Rectal smooth muscle tissue (tissue), 1 donor: ENCODE results near the gene EXOSC3.
A peak's percentile ranks its signal among the peaks of the same experiment; 100 is the strongest.

Source experiments
- H3K27ac ChIP-seq: one replicate; pipeline ENCODE4 v1.7.0; 2013; ENCODE audit warnings: low read depth, low read length, inconsistent platforms
- H3K27me3 ChIP-seq: one replicate; pipeline ENCODE4 v1.7.0; 2013; ENCODE audit warnings: low read length; ENCODE audit not compliant: control insufficient read depth, insufficient read depth
- H3K36me3 ChIP-seq: one replicate; pipeline ENCODE4 v1.7.0; 2013; ENCODE audit warnings: low read length; ENCODE audit not compliant: control insufficient read depth, insufficient read depth
- H3K4me1 ChIP-seq: one replicate; pipeline ENCODE4 v1.7.0; 2013; ENCODE audit warnings: low read length; ENCODE audit not compliant: control insufficient read depth, insufficient read depth
- H3K4me3 ChIP-seq: one replicate; pipeline ENCODE4 v1.7.0; 2013; ENCODE audit warnings: low read length
- H3K9ac ChIP-seq: one replicate; pipeline ENCODE4 v1.7.0; 2013; ENCODE audit warnings: low read length

EXOSC3 gene

GRCh38 chr9:37800631-37801286 lies 15.9 kb upstream of the EXOSC3 start, which contains the start of gene DCAF10:
TSS of gene DCAF10 (plus strand) at chr9:37800797. CDS start at chr9:37800867, 70 bp downstream.
- no peaks in the 10 kb centered on the region for H3K36me3 ChIP-seq
- no peaks in the 10 kb centered on the region for H3K27me3 ChIP-seq
- peak within 1 kb of the TSS; percentile 86 for H3K27ac ChIP-seq
- peak within 1 kb of the TSS; percentile 98 for H3K4me3 ChIP-seq
- peaks cover 12% of the 10 kb centered on the region for H3K4me1 ChIP-seq
- H3K9ac ChIP-seq: peak within 1 kb of the TSS; percentile 69

- Histone ChIP-seq H3K9ac (no peak overlapping the region), H3K27ac (no peak overlapping the region), H3K4me3 (no peak overlapping the region), H3K4me1 (peaks cover 12% of the 10 kb centered on the region), H3K36me3 (no peaks in the 10 kb centered on the region), H3K27me3 (no peaks in the 10 kb centered on the region)
These were observed 13.8 kb upstream of the EXOSC3 start for GRCh38 chr9:37798677-37799076.

- Histone ChIP-seq H3K4me3 (no peak overlapping the region), H3K36me3 (no peaks in the 10 kb centered on the region), H3K27ac (no peak overlapping the region), H3K4me1 (no peaks in the 10 kb centered on the region), H3K27me3 (no peaks in the 10 kb centered on the region), H3K9ac (no peak overlapping the region)
These were observed 11.4 kb upstream of the EXOSC3 start for GRCh38 chr9:37796232-37796631.

- Histone ChIP-seq H3K4me3 (no peak overlapping the region), H3K27me3 (no peaks in the 10 kb centered on the region), H3K36me3 (no peaks in the 10 kb centered on the region), H3K27ac (no peak overlapping the region), H3K4me1 (no peaks in the 10 kb centered on the region), H3K9ac (no peak overlapping the region)
These were observed 7.3 kb upstream of the EXOSC3 start for GRCh38 chr9:37792122-37792521.

GRCh38 chr9:37790096-37790495 lies 5.2 kb upstream of the EXOSC3 start:
- no peaks in the 10 kb centered on the region for H3K36me3 ChIP-seq
- no peaks in the 10 kb centered on the region for H3K27me3 ChIP-seq
- H3K27ac ChIP-seq: no peak overlapping the region
- no peaks in the 10 kb centered on the region for H3K4me1 ChIP-seq
- H3K4me3 ChIP-seq: no peak overlapping the region
- no peak overlapping the region for H3K9ac ChIP-seq

GRCh38 chr9:37788332-37788731 lies 3.5 kb upstream of the EXOSC3 start:
- no peak overlapping the region for H3K27ac ChIP-seq
- no peak overlapping the region for H3K4me3 ChIP-seq
- H3K4me1 ChIP-seq: no peaks in the 10 kb centered on the region
- no peaks in the 10 kb centered on the region for H3K27me3 ChIP-seq
- H3K36me3 ChIP-seq: peaks cover 1% of the 10 kb centered on the region
- no peak overlapping the region for H3K9ac ChIP-seq

GRCh38 chr9:37787059-37787458 lies 2.2 kb upstream of the EXOSC3 start:
- Histone ChIP-seq H3K27ac (no peak overlapping the region), H3K4me1 (no peaks in the 10 kb centered on the region), H3K4me3 (no peak overlapping the region), H3K36me3 (peaks cover 8% of the 10 kb centered on the region), H3K27me3 (no peaks in the 10 kb centered on the region), H3K9ac (no peak overlapping the region)

GRCh38 chr9:37784291-37784615 lies 611 bp downstream of the EXOSC3 start:
- H3K27ac ChIP-seq: peak overlapping the region; percentile 76
- peaks cover 11% of the 10 kb centered on the region for H3K36me3 ChIP-seq
- peak overlapping the region; percentile 86 for H3K4me3 ChIP-seq
- H3K4me1 ChIP-seq: no peaks in the 10 kb centered on the region
- peak overlapping the region; percentile 34 for H3K9ac ChIP-seq
- H3K27me3 ChIP-seq: no peaks in the 10 kb centered on the region

GRCh38 chr9:37778534-37778933 lies 6.3 kb downstream of the EXOSC3 start:
- H3K4me3 ChIP-seq: no peak overlapping the region
- H3K27me3 ChIP-seq: no peaks in the 10 kb centered on the region
- no peaks in the 10 kb centered on the region for H3K4me1 ChIP-seq
- H3K36me3 ChIP-seq: peaks cover 13% of the 10 kb centered on the region
- no peak overlapping the region for H3K27ac ChIP-seq
- no peak overlapping the region for H3K9ac ChIP-seq

- H3K9ac ChIP-seq: no peak overlapping the region
- H3K27ac ChIP-seq: no peak overlapping the region
These were observed 8.5 kb downstream of the EXOSC3 start for GRCh38 chr9:37776328-37776727.

GRCh38 chr9:37775216-37775919 lies 9.5 kb downstream of the EXOSC3 start:
- H3K4me1 ChIP-seq: no peaks in the 10 kb centered on the region
- H3K9ac ChIP-seq: no peak overlapping the region

More at GRCh38 chr9:37776328-37776727, 8.5 kb downstream of the EXOSC3 start:
- no peak overlapping the region for H3K4me3 ChIP-seq
- no peaks in the 10 kb centered on the region for H3K4me1 ChIP-seq
- H3K36me3 ChIP-seq: peaks cover 8% of the 10 kb centered on the region
- no peaks in the 10 kb centered on the region for H3K27me3 ChIP-seq

GRCh38 chr9:37769995-37770394 lies 14.9 kb downstream of the EXOSC3 start:
- no peaks in the 10 kb centered on the region for H3K4me1 ChIP-seq
- peaks cover 10% of the 10 kb centered on the region for H3K36me3 ChIP-seq
- no peak overlapping the region for H3K4me3 ChIP-seq
- no peaks in the 10 kb centered on the region for H3K27me3 ChIP-seq
- H3K27ac ChIP-seq: no peak overlapping the region
- H3K9ac ChIP-seq: no peak overlapping the region

More at GRCh38 chr9:37775216-37775919, 9.5 kb downstream of the EXOSC3 start:
- H3K27ac ChIP-seq: no peak overlapping the region
- peaks cover 10% of the 10 kb centered on the region for H3K36me3 ChIP-seq
- H3K4me3 ChIP-seq: no peak overlapping the region
- no peaks in the 10 kb centered on the region for H3K27me3 ChIP-seq

- no peak overlapping the region for H3K4me3 ChIP-seq
- no peak overlapping the region for H3K27ac ChIP-seq
- H3K4me1 ChIP-seq: no peaks in the 10 kb centered on the region
- peaks cover 10% of the 10 kb centered on the region for H3K36me3 ChIP-seq
- H3K9ac ChIP-seq: no peak overlapping the region
- H3K27me3 ChIP-seq: no peaks in the 10 kb centered on the region
These were observed 15.6 kb downstream of the EXOSC3 start for GRCh38 chr9:37769306-37769705.
